Panc1 (cell line): ENCODE data around the gene CENPC. TPM values are rescaled to one million over a fixed set of nuclear protein-coding genes. Genes with fewer than 3 reads are reported as not detected.
"Not testable (repeated sequence)": the region's sequence is repeated elsewhere in the genome, so short reads cannot be mapped to it uniquely, and the experiment has no call there.

Experiments
- ATAC-seq: fragments of 200-7000 bp; cut with Tn5 transposase; 2 replicates; pipeline ENCODE4 v1.9.1; 2020; ENCODE audit warnings: mild to moderate bottlenecking, moderate library complexity
- BruUV-seq: library from RNA; stranded (reverse); fragments of 400-500 nt; replicated peaks from 2 replicates; lab custom pipeline; 2021; lab: Mats Ljungman, UMichigan
- CTCF ChIA-PET: fragments of 300-600 bp; sonication (Branson Sonifier 250); formaldehyde crosslinking; loops from one replicate; lab custom pipeline; 2022; ENCODE audit warnings: antibody characterized with exemption; lab: Charles Lee
- POLR2A ChIA-PET: fragments of 300-600 bp; sonication (Branson Sonifier 250); formaldehyde crosslinking; loops from one replicate; lab custom pipeline; 2022; ENCODE audit warnings: antibody characterized with exemption; lab: Charles Lee
- DNase-seq: peaks from one replicate; pipeline ENCODE4 v3.0.0-alpha.2; 2010; ENCODE audit warnings: low read depth, low spot score
- H3K27ac ChIP-seq: 2 replicates; pipeline ENCODE4 v1.5.1; 2011; ENCODE audit warnings: mild to moderate bottlenecking, low read length, inconsistent platforms
- H3K27me3 ChIP-seq: fragments of 200-500 bp; sonication (Bioruptor generic); 2 replicates; pipeline ENCODE4 v1.6.0; 2014; ENCODE audit warnings: low read length, inconsistent platforms; ENCODE audit not compliant: control insufficient read depth, insufficient read depth
- H3K36me3 ChIP-seq: fragments of 200-500 bp; sonication (Bioruptor generic); 2 replicates; pipeline ENCODE4 v1.5.1; 2014; ENCODE audit warnings: inconsistent platforms, mild to moderate bottlenecking, low read length, moderate library complexity; ENCODE audit not compliant: control insufficient read depth, insufficient read depth
- H3K4me1 ChIP-seq: 2 replicates; pipeline ENCODE4 v1.5.1; 2011; ENCODE audit warnings: inconsistent platforms, mild to moderate bottlenecking, low read length, moderate library complexity; ENCODE audit not compliant: control insufficient read depth, insufficient read depth
- H3K4me3 ChIP-seq, 2 experiments: 2 replicates each; pipeline ENCODE4 v1.5.1; 2011 to 2012; ENCODE audit warnings: low read depth in 2 of 2, low read length in 2 of 2, mild to moderate bottlenecking in 2 of 2, inconsistent platforms in 1 of 2, moderate library complexity in 1 of 2
- H3K9me3 ChIP-seq: fragments of 200-500 bp; sonication (Bioruptor generic); 2 replicates; pipeline ENCODE4 v1.5.1; 2014; ENCODE audit warnings: low read depth, mild to moderate bottlenecking, inconsistent platforms, low read length, moderate library complexity; ENCODE audit not compliant: control insufficient read depth, insufficient read depth
- POLR2AphosphoS5 ChIP-seq: IDR thresholded peaks from 2 replicates; pipeline ENCODE4 v1.6.1; 2012; ENCODE audit warnings: mild to moderate bottlenecking, low read depth, low read length, moderate library complexity
- SIN3A ChIP-seq: IDR thresholded peaks from 2 replicates; pipeline ENCODE4 v1.6.1; 2012; ENCODE audit warnings: low read depth, mild to moderate bottlenecking, low read length, moderate library complexity, borderline replicate concordance; ENCODE audit not compliant: insufficient read depth
- TCF7L2 ChIP-seq: IDR thresholded peaks from 2 replicates; pipeline ENCODE4 v1.6.1; 2011; ENCODE audit warnings: mild to moderate bottlenecking, low read depth, low read length, inconsistent platforms
- in situ Hi-C: cut with HindIII; loops from 2 replicates; pipeline ENCODE4 v1.10.0; 2016; ENCODE audit warnings: low sequenced_read_pairs, low pct_unique_long_range_greater_than_20kb
- intact Hi-C: fragments of 100-400 bp; cut with micrococcal nuclease; formaldehyde crosslinking; loops from one replicate; pipeline ENCODE4 v1.10.0; 2022; ENCODE audit not compliant: unreplicated experiment
- total RNA-seq: library from RNA; stranded (reverse); gene quantifications from one replicate; pipeline ENCODE4 v1.2.1, GENCODE V29; 2021; ENCODE audit not compliant: unreplicated experiment
- TF ChIP-seq, protein P1 (sequence below), 2 experiments: IDR thresholded peaks; 2 replicates each; pipeline ENCODE4 v1.6.1; 2011 to 2012; ENCODE audit warnings: low read depth in 2 of 2, control low read depth in 1 of 2, low read length in 1 of 2, mild to moderate bottlenecking in 1 of 2, moderate library complexity in 1 of 2; ENCODE audit not compliant: insufficient read depth in 1 of 2
- TF ChIP-seq, protein P2 (sequence below): fragments of 450-650 bp; IDR thresholded peaks from 2 replicates; pipeline ENCODE4 v1.5.1; 2017; ENCODE audit warnings: mild to moderate bottlenecking

Gene CENPC
- total RNA-seq, 1 experiment from 2014 or later, result 10.1 TPM

DNA sequence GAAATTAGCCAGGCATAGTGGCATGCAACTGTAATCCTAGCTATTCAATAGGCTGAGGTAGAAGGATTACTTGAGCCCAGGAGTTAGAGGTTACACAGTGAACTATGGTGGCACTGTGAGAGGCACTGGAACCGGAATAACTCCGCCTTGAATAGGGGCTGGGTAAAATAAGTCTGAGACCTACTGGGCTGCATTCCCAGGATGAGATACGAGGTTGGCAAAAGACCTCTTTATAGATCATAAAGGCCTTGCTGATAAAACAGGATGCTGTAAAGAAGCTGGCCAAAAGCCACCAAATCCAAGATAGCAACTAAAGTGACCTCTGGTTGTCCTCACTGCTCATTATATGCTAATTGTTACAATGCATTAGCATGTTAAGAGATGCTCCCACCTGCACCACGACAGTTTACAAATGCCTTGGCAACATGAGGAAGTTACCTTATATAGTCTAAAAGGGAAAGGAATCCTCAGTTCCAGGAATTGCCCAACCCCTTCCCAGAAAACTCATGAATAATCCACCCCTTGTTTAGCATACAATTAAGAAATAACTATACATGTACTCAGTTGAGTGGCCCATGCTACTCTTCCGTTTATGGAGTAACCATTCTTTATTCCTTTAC, 88.6 kb downstream of the CENPC start:
- ATAC-seq, result no peak
- TF ChIP-seq, protein P1, sequence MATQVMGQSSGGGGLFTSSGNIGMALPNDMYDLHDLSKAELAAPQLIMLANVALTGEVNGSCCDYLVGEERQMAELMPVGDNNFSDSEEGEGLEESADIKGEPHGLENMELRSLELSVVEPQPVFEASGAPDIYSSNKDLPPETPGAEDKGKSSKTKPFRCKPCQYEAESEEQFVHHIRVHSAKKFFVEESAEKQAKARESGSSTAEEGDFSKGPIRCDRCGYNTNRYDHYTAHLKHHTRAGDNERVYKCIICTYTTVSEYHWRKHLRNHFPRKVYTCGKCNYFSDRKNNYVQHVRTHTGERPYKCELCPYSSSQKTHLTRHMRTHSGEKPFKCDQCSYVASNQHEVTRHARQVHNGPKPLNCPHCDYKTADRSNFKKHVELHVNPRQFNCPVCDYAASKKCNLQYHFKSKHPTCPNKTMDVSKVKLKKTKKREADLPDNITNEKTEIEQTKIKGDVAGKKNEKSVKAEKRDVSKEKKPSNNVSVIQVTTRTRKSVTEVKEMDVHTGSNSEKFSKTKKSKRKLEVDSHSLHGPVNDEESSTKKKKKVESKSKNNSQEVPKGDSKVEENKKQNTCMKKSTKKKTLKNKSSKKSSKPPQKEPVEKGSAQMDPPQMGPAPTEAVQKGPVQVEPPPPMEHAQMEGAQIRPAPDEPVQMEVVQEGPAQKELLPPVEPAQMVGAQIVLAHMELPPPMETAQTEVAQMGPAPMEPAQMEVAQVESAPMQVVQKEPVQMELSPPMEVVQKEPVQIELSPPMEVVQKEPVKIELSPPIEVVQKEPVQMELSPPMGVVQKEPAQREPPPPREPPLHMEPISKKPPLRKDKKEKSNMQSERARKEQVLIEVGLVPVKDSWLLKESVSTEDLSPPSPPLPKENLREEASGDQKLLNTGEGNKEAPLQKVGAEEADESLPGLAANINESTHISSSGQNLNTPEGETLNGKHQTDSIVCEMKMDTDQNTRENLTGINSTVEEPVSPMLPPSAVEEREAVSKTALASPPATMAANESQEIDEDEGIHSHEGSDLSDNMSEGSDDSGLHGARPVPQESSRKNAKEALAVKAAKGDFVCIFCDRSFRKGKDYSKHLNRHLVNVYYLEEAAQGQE (IDR thresholded peaks at IDR 0.05; ENCODE audit: insufficient read depth in 1 of 2, low read depth in 2 of 2, low read length in 1 of 2), result no peak
- TF ChIP-seq POLR2AphosphoS5 (no peak), TCF7L2 (no peak), SIN3A (no peak)
- TF ChIP-seq, protein P2, sequence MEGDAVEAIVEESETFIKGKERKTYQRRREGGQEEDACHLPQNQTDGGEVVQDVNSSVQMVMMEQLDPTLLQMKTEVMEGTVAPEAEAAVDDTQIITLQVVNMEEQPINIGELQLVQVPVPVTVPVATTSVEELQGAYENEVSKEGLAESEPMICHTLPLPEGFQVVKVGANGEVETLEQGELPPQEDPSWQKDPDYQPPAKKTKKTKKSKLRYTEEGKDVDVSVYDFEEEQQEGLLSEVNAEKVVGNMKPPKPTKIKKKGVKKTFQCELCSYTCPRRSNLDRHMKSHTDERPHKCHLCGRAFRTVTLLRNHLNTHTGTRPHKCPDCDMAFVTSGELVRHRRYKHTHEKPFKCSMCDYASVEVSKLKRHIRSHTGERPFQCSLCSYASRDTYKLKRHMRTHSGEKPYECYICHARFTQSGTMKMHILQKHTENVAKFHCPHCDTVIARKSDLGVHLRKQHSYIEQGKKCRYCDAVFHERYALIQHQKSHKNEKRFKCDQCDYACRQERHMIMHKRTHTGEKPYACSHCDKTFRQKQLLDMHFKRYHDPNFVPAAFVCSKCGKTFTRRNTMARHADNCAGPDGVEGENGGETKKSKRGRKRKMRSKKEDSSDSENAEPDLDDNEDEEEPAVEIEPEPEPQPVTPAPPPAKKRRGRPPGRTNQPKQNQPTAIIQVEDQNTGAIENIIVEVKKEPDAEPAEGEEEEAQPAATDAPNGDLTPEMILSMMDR, result no peak
- no peak for DNase-seq
- intact Hi-C loops, result no loop called here
- no peak overlapping the region for H3K27ac ChIP-seq
- H3K4me1 ChIP-seq, result no peaks in the 10 kb centered on the region
- no peak overlapping the region for H3K4me3 ChIP-seq
- no TSS peak for BruUV-seq
- in situ Hi-C loops, result no loop called here
- ChIA-PET POLR2A (no interaction called here), CTCF (no interaction called here)
- H3K27me3 ChIP-seq, result no peaks in the 10 kb centered on the region
- H3K9me3 ChIP-seq, result no peaks in the 10 kb centered on the region
- no peaks in the 10 kb centered on the region for H3K36me3 ChIP-seq

DNA sequence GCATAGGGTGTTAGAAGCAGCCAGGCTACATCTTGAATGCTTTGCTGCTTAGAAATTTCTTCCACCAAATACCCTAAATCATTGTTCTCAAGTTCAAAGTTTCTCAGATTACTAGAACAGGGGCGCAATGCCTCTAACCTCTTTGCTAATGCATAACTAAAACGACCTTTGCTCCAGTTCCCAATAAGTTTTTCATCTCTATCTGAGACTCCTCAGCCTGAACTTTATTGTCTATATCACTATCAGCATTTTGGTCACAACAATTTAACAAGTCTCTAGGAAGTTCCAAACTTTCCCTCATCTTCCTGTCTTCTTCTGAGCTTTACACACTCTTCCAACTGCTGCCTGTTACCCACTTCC, 92.5 kb downstream of the CENPC start:
- H3K4me3 ChIP-seq, DNase-seq, H3K36me3 ChIP-seq, H3K4me1 ChIP-seq, intact Hi-C loops, BruUV-seq, CTCF ChIA-PET, H3K27me3 ChIP-seq, H3K9me3 ChIP-seq, ATAC-seq, POLR2A ChIA-PET, in situ Hi-C loops, H3K27ac ChIP-seq: not testable (repeated sequence)

DNA sequence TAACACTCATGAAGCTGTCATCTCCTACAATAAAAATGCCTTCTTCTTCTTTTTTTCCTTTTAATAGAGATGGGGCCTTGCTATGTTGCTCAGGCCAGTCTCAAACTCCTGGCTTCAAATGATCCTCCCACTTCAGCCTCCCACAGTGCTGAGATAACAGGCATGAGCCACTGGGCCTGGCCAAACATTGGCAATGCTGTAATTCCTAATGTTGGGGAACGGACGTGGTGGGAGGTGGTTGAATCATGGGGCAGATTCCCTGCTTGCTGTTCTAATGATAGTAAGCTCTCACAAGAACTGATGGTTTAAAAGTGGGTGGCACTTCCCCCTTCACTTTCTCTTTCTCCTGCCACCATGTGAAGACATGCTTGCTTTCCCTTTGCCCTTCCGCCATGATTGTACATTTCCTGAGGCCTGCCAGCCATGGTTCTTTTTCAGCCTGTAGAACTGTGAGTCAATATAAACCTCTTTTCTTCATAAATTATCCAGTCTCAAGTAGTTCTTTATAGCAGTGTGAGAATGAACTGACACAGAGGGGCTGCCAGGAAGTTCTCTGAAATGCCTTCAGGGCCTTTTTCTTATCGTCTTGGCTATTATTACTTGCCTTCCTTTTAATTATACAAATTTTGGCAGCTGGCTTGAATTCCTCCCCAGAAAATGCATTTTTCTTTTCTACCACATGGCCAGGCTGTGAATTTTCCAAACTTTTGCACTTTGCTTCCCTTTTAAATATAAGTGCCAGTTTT, 93.0 kb downstream of the CENPC start:
- no peaks in the 10 kb centered on the region for H3K4me1 ChIP-seq
- no peak overlapping the region for H3K4me3 ChIP-seq
- ChIA-PET CTCF (no interaction called here), POLR2A (no interaction called here)
- no peak for ATAC-seq
- H3K27ac ChIP-seq, result no peak overlapping the region
- in situ Hi-C loops (no loop called here), intact Hi-C loops (no loop called here)
- no peaks in the 10 kb centered on the region for H3K9me3 ChIP-seq
- BruUV-seq, result no TSS peak
- no peak for DNase-seq
- TF ChIP-seq SIN3A, result no peak
- TF ChIP-seq, protein P1 (IDR thresholded peaks at IDR 0.05; ENCODE audit: insufficient read depth in 1 of 2, low read depth in 2 of 2, low read length in 1 of 2), result no peak
- TF ChIP-seq TCF7L2, result no peak
- TF ChIP-seq POLR2AphosphoS5, result no peak
- TF ChIP-seq, protein P2, result no peak
- no peaks in the 10 kb centered on the region for H3K27me3 ChIP-seq
- H3K36me3 ChIP-seq, result no peaks in the 10 kb centered on the region
